D341Med (cell line): ENCODE results near the gene SPACA9.

Source experiments
- DNase-seq: peaks from one replicate; pipeline ENCODE4 v3.0.0; 2012; ENCODE audit warnings: low spot score

Gene SPACA9

GRCh38 chr9:132878695-132879456, at the start of gene SPACA9:
SPACA9 (plus strand) TSS chr9:132878898; CDS start chr9:132883948, 5,050 bp downstream.
- DNase-seq = peak; percentile 79

GRCh38 chr9:132832171-132832881, 46.4 kb upstream of the SPACA9 start:
- DNase-seq = no peak

GRCh38 chr9:132833550-132834121, 45.1 kb upstream of the SPACA9 start:
- DNase-seq = no peak

GRCh38 chr9:132834343-132834742, 44.4 kb upstream of the SPACA9 start:
- DNase-seq = no peak

- no peak for DNase-seq
These were observed 41.0 kb upstream of the SPACA9 start for GRCh38 chr9:132837501-132838286.

GRCh38 chr9:132838291-132838690, 40.4 kb upstream of the SPACA9 start:
- no peak for DNase-seq

- no peak for DNase-seq
These were observed 37.7 kb upstream of the SPACA9 start for GRCh38 chr9:132840980-132841379.

- DNase-seq = no peak
These were observed 36.3 kb upstream of the SPACA9 start for GRCh38 chr9:132842124-132843044.

GRCh38 chr9:132846109-132846917, 32.4 kb upstream of the SPACA9 start:
- no peak for DNase-seq

- no peak for DNase-seq
These were observed 31.7 kb upstream of the SPACA9 start for GRCh38 chr9:132846918-132847515.

GRCh38 chr9:132849185-132849706, 29.5 kb upstream of the SPACA9 start:
- no peak for DNase-seq

GRCh38 chr9:132853482-132853881, 25.2 kb upstream of the SPACA9 start:
- DNase-seq = no peak

- DNase-seq = no peak
These were observed 23.9 kb upstream of the SPACA9 start for GRCh38 chr9:132854832-132855231.

- no peak for DNase-seq
These were observed 22.8 kb upstream of the SPACA9 start for GRCh38 chr9:132855904-132856303.

- DNase-seq = no peak
These were observed 21.7 kb upstream of the SPACA9 start for GRCh38 chr9:132857031-132857430.

GRCh38 chr9:132857616-132858342, 20.9 kb upstream of the SPACA9 start:
- peak; percentile 56 for DNase-seq

- DNase-seq = no peak
These were observed 19.9 kb upstream of the SPACA9 start for GRCh38 chr9:132858751-132859150.

- no peak for DNase-seq
These were observed 17.0 kb upstream of the SPACA9 start for GRCh38 chr9:132861666-132862065.

GRCh38 chr9:132862533-132862932, 16.2 kb upstream of the SPACA9 start:
- DNase-seq = no peak
